NOMO-1 treated with dmso at 0.1 percent for 144 hours (cell line): ENCODE measurements around the gene EIF4A3.
"Not testable (repeated sequence)": the region's sequence is repeated elsewhere in the genome, so short reads cannot be mapped to it uniquely, and the experiment has no call there.

Experiments used
- DNase-seq: peaks from one replicate; lab custom pipeline; 2025; ENCODE audit not compliant: unreplicated experiment; lab: John Stamatoyannopoulos, UW

EIF4A3 gene

DNA sequence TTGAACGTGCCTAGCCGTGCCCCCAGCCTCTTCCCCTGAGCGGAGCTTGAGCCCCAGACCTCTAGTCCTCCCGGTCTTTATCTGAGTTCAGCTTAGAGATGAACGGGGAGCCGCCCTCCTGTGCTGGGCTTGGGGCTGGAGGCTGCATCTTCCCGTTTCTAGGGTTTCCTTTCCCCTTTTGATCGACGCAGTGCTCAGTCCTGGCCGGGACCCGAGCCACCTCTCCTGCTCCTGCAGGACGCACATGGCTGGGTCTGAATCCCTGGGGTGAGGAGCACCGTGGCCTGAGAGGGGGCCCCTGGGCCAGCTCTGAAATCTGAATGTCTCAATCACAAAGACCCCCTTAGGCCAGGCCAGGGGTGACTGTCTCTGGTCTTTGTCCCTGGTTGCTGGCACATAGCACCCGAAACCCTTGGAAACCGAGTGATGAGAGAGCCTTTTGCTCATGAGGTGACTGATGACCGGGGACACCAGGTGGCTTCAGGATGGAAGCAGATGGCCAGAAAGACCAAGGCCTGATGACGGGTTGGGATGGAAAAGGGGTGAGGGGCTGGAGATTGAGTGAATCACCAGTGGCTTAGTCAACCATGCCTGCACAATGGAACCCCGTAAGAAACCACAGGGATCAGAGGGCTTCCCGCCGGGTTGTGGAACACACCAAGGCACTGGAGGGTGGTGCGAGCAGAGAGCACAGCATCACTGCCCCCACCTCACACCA lies 44.8 kb downstream of the EIF4A3 start:
- peak; percentile 52 for DNase-seq

- peak; percentile 43 for DNase-seq
These were observed 45.6 kb downstream of the EIF4A3 start, which contains the start of gene GAA for GRCh38 chr17:80101011-80101945. TSS of gene GAA (plus strand) at chr17:80101581. CDS start at chr17:80104587, 3,006 bp downstream.

GRCh38 chr17:80100035-80100323 lies 46.9 kb downstream of the EIF4A3 start:
- DNase-seq = no peak

DNA sequence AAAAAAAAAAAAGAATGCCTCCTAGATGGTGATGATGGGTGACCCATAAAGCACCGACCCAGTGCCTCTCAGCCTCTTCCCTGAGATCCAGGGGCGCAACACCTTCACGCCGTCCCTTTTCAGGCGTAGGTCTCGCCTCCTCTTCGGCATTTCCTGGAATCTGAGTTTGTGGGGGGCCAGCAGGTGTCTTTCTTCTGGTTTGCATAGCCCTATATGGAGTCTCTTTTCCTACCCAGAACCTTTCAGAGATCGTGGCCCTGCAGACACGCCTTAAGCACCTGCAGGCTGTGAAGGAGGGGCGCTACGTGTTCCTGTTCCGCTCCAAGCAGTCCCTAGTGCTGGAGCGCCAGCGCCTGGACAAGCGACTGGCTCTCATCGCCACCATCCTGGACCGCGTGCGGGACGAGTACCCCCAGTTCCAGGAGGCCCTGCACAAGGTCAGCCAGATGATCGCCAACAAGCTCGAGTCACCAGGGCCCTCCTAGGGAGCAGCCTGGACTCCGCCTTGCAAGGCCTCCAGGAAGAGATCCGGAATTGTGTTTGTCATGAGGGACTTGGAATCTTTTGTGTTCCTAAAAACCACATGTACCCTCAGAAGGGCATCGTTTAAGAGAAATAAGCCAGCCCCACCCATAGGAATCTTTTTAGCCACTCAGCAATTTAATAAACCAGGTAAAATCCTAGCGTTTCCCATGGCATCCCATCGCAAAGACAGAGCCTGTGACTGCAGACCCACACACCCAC lies 47.5 kb downstream of the EIF4A3 start:
- DNase-seq = no peak

- DNase-seq = no peak
These were observed 48.9 kb downstream of the EIF4A3 start for GRCh38 chr17:80097844-80098691.

DNA sequence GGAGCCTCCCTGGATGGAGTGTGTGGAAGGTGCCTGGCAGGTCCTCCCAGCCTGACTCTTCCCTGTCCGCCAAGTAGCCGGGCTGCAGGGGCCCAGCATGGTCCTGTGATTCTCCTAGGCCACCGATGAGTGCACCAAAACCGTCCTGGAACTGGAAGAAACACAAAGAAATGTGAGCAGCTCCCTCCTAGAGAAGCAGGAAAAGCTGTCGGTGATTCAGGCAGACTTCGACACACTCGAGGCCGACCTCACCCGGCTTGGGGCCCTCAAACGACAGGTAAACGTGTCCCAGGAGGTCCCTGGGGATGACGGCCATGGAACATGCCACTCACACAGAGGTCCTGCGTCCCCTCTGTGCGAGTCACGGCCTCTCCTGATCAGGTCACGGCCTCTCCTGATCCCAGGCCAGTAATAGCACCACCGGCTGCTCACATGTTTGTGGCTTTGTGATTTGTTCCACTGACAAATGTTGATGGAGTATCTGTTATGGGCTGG lies 49.8 kb downstream of the EIF4A3 start:
- no peak for DNase-seq

GRCh38 chr17:80096561-80097021 lies 50.3 kb downstream of the EIF4A3 start:
- no peak for DNase-seq

- DNase-seq = no peak
These were observed 51.0 kb downstream of the EIF4A3 start for GRCh38 chr17:80095844-80096475.

- no peak for DNase-seq
These were observed 51.7 kb downstream of the EIF4A3 start for GRCh38 chr17:80095038-80095843.

DNA sequence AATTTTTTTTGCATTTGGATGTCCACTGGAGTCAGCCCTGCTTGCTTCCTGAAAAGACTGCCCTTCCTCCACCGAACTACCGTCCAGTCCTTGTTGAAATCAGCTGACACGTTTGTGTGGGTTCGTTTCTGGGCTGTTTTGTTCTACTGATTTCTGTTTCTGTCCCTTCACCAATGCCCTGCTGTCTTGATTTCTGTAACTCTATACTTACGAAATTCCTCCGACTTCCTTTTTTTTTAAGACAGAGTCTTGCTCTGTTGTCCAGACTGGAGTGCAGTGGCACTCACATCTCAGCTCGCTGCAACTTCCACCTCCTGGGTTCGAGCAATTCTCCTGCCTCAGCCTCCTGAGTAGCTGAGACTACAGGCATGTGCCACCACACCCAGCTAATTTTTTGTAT lies 54.0 kb downstream of the EIF4A3 start:
- peak; percentile 83 for DNase-seq

DNA sequence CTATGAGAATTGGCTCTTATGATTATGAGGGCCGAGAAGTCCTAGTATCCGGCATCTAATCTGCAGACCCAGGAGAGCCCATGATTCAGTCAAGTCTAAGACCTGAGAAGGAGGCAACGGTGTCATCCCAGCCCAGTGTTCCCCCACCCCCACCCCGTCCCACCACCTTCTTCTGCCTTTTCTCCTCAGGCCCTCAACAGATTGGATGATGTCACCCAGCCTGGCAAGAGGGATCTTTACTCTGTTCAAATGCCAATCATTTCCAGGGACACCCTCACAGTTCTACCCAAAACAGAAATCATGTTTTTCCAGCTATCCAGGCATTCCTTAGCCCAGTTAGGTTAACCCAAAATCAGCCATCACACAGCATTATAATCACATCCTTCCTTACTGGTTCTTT lies 55.6 kb downstream of the EIF4A3 start:
- no peak for DNase-seq

- DNase-seq = not testable (repeated sequence)
These were observed 56.8 kb downstream of the EIF4A3 start for GRCh38 chr17:80090164-80090563.

DNA sequence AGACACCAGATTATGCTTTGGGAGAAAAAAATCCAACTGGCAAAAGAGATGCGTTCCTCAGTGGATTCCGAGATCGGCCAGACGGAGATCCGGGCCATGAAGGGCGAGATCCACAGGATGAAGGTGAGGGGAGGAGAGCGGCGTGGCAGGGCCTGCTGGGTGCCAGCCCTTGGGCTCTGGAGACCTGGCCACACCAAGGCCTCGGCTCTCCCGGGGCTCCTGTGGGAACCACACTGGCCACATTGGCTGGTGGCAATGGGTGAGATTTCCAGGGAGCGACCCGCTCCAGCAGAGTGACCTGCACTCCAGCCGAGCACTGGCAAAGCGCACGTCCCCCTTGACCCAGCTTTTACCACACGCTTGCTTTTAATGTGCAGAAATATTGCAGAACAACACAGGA lies 57.2 kb downstream of the EIF4A3 start:
- DNase-seq = no peak

DNA sequence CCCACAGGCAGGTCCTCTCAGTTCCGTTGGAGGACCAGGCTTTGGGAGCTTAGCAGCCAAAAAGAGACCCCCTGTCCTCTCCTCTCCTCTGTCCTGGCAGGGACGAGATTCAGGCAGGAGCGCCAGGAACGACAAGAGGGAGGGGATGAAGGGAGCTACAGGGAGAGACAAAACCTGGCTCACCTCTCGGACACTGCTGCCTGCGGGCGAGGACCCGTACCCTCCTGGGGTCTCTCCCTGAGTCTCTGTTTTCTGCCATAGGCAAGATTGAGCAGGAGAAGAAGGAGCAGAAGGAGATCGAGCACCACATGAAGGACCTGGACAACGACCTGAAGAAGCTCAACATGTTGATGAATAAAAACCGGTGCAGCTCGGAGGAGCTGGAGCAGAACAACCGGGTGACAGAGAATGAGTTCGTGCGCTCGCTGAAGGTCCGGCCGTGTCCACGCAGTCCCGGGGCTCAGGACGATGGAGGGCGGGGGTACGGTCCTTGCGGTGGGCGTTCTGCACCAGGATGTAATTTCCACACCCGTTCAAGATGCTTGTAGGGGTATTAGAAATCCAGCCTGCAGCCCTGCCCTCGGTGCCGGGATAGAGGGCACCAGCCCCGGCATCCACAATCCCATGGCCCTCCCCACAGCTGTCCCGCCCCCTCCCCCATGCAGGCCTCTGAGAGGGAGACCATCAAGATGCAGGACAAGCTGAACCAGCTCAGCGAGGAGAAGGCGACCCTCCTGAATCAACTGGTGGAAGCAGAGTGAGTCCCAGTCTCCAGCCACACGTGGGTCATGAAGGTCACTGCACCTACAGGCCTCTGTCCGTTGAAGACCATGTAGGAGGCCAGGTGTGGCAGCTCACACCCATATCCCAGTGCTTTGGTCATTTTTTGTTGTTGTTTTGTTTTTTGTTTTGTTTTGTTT lies 59.3 kb downstream of the EIF4A3 start:
- no peak for DNase-seq

GRCh38 chr17:80086616-80087015 lies 60.3 kb downstream of the EIF4A3 start:
- DNase-seq = no peak

DNA sequence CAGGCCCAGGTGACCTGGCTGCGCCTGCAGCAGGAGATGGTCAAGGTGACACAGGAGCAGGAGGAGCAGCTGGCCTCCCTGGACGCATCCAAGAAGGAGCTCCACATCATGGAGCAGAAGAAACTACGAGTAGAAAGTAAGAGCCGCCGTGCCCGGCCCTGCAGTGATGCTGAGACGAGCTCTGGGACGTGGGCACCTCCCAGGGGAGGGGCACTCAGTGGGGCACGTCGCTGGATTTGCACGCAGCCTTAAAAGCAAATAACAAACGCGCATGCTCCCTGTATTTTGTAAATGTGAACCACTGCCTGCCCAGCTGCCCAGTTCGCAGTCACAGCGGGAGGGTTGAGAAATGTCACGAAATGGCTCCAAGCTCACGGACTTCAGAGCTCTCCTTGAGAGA lies 60.8 kb downstream of the EIF4A3 start:
- DNase-seq = no peak

GRCh38 chr17:80084773-80085172 lies 62.2 kb downstream of the EIF4A3 start:
- DNase-seq = no peak
